GM18498 (cell line): ENCODE results near the gene DPF3.

Source experiments
- ATAC-seq: cut with Tn5 transposase; IDR thresholded peaks from one replicate; pipeline ENCODE4 v1.9.1; 2021; ENCODE audit warnings: mild to moderate bottlenecking, moderate library complexity; ENCODE audit not compliant: unreplicated experiment

DPF3 gene

DNA sequence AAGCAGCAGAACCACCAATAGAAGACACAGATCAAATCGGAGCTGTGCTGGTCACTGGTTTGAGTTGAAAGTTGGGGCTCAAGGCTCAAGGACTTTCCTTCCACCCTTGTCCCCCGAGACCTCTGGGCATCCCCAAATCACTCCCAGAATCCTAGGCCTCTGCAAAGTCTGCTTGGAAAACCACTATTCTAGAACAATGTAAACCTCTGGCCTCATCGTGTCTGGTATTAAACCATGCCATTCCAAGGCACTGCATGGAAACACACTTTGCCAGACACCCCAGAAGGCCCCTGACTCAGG is 288.0 kb downstream of the DPF3 start:
- no peak for ATAC-seq

DNA sequence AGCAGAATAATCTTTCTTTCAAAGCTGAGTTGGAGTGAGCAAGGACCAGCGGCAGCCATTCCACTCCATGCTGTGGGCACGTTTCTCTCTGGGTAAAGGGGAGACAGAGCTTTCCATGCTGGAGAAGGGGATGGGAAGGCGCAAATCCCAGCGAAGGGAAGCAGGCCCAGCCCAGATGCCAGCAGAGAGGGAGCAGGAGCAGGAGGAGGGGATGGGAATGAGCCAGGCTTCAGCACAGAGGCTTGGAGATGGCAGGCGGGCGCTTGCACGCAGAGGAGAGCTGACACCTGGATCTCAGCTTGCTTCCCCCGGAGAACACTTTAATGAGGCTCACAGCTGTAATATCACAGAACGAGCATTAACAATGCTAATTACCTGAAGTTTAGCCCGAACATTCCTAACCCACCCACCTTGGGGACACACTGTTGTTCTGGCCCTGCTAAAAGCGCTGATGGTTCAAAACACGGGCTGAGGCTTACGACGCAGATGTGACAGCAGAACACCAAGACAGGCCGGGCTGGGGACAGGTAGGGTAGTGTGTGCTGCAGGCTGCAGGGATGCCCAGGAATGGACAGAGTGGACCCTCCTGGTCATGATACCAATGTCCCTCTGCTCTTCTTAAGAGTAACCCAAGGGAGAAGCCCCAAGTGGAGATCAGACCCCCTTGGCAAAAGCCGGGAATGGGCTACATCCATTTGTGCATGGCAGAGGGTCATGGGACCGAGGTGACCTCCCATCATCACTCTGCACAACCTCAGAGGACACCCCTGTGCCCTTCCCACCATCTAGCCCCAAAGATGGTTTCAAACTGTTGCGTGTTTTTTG is 288.6 kb downstream of the DPF3 start:
- ATAC-seq: no peak

DNA sequence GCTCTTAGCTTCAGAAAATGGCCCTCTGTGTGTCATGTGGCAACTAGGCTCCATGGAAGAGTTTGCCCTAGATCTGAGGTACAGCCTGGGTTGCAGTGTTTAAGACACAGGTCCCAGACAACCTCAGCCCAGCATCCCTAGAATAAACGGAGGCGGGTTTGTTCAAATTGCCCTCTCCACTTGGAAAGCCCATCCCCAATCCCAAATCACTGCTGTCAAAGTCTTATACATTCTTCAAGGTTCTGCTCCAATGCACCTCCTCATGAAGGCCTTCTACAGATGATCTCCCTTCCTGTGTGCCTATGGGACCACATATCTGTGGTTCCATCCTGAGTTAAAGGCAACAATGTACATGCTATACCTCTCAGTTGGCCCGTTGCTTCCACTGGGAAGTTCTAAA is 289.8 kb downstream of the DPF3 start:
- ATAC-seq: no peak

DNA sequence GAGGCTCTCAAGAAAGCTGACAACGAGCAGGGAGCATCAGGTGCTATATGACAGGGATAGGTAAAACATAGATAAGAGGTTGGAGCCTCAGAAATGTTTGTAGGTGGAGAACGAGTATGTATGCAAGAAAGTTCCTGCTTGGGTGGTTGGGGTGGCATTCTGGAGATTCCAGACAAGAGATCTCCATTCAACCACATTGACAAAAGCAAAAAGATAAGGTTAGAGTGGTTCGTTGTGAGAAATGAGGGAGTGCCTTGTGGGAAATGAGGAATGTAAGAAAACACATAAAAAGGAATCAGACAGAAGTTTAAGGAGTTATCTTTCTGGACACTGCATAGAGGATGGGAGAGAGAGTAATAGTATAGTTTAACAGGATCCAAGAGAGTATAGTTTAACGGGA is 290.3 kb downstream of the DPF3 start:
- ATAC-seq: no peak

DNA sequence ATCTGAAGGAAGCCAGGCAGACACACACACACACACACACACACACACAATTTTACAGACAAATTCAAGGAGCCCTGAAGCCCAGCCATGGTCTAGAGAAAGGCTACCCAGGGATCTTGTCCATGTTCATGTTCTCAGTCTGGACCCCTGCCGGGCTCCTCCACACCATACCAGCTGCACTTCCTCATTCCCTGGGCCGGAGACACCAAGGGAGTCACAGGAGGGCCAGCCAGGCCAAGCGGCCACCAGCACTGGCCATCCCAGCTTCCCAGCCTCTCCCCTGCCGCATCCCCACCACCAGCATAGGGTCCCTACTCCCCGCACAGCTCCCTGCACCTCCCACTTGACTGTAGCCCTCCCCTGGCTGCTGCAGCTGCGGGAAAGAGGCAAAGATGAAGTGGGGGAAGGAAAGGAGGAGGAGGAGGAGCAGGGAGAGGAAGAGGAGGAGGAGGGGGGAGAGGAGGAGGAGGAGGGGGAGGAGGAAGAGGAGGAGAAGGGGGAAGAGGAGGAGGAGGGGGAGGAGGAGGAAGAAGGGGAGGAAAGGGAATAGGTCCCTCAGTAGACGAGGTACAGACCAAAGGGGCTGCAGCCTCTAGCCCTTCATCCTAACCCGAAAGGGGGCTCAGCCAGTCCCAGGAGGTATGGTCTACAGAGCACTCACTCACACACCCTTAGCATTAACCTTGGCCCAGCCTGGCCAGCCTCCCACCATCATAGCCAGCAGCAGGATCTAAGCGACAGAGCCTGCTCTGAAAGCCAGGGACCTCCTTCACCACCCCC is 293.2 kb downstream of the DPF3 start:
- ATAC-seq: no peak

DNA sequence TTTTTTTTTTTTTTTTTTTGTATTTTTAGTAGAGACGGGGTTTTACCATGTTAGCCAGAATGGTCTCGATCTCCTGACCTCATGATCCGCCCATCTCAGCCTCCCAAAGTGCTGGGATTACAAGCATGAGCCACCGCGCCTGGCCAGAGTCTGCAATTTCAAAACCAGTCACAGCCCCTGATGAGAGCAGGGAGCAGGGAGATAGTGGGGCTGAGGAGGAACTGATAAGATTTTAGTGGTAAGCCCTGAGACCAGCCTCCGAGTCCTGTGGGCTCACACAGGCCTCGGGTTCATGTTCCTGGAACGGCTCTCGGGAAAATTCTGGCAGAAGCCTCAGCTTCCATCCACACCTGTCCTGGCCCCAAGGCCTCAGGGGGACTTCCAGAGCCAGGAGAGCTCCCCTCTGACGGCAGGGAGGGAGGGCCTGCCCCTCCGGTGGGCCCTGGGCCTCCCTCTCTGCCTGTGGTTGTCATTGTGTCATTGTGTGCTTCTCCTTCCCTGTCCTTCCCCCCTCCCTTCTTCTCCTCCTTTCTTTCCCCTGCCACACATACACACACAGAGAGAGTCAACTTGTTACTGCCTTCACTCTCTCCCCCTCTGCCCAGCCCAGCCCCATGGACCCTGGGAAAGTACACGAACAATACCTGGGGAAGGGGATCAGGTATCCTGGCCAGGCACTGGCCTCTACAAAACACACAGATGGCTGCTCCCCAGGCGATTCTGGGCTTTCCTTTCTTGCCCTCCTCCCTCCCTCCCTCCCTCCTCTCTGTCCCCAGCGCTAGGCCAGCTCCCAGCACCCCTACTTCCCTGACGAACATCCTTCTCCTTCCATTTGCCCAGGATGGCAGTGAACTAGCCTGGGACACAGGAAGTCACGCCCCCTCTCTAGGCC is 294.1 kb downstream of the DPF3 start:
- no peak for ATAC-seq

DNA sequence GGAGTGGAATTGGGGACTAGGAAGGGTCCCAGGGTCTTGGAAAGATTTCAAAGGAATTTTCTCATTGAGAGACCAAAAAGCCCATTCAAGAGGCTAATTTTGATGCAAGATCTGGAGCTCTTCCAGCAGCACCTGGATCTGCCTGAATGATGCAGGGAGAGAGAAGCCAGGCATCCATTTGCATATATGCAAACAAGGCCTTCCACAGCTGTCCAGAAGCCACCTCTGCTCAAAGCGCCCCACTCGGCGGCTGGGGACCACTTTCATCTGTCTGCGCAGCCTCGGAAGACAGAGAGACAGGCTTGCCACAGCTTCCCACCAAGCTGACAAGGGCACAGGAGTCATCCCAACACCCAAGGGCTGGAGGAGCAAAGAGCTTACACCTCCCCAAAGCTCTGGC is 295.6 kb downstream of the DPF3 start:
- ATAC-seq: no peak

DNA sequence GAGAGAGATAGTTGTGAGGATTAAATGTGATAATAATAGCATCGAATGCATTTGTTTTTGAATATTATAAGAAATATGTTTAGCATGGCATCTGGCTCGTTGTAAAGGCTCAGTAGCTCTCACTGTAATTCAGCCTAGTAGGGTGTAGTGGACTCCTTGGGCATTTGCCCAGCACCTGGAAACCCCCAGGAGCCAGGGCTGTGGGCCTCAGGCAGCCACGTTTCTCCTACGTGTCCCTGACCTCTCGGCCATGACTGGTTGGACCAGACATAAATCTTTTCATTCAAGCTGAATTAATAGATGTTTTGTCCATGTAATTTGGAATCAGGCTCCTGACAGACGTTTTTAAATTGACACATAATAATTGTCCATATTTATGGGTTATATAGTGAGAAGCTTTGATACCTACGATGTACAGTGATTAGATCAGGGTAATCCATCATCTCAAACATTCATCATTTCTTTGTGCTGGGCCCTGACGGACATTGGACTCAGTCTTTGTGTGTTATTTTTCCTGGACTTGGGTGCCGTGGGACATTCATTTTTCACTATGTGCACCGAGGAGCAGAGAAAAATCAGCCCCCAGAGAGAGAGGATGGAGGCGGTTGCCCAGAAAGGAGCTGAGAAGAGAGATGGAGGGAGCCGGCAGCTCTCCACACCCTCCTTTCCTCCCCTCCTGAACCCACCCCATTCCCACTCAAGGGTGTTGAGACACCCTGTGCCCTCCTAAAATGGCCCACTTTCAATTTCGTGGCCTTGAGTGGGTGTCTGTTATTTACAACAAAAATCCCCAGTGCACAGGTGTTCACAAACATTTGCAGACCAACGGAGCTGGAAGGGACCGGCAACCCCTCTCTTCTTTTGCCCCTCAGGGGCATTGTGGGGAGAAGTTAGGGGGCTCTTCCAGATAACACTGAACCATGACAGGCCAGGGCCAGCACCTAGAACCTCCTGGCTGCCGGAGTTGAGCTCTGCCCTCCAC is 296.4 kb downstream of the DPF3 start:
- no peak for ATAC-seq

DNA sequence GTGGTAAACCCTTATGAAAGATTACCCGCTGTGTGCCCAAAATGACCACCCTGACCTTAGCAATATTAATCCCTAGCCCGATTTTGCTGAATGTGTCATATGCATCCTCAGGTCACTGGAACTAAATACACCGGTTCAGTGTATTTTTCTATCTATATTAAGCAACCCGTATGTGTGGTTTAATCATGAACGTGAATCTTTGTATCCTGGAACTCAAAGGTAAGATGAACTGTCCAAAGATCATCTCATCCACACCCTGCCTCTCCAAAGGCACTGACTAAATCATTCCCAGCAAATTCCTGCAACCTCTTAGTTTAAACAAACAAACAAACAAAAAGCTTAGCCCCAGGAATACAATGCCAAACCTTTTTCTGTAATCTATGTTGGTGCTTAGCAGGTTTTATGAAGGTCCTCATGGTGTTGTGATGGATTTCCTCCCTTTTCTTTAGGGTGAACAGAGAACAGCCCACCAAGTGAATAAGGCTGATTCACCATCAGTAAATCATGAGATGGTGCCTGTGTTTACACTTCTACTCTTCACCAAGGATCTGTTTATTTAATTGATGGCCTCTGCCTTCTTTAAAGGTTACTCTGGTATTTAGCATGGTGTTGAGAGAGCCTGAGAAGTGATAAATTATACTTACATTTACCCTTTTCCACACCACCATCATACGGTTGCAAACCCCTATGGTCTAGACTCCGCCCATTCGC is 298.6 kb downstream of the DPF3 start:
- no peak for ATAC-seq

DNA sequence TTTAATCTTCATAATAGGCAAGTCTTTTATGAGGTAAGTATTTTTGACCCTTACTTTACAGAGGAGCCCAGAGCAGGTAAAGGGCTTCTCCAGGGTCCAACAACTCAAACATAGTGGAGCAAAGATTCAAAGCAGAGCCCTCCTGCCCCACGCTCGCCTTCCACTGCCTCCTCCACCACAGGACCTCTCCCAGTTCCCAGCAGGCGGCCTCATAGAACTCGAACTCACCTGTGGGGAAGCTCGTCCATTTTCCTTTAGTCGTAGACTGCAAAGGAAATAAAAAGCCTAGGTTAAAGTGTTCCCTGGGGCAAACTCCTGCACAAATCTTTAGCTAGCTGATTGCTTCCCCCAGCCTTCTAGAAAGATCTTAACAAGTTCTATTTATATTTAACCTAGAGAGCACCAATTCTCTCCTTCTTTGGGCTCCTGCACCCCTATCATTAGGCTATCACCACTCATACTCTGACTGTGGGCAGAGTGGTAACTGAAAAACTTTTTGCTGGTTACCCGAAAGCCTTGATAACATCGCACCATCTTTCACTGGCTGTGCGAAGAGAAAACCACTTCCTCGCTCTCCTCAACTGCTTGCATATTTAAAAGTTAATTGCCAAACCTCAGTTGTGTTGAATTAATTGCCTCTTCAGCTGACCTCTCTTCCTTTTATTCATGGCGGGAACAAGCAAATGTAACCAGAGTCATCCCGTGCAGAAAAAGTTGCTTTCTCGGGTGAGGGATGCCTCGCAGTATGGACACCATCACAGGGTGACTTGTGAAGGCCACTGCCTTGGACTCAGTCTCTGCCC is 299.6 kb downstream of the DPF3 start:
- peak; percentile 78 for ATAC-seq

DNA sequence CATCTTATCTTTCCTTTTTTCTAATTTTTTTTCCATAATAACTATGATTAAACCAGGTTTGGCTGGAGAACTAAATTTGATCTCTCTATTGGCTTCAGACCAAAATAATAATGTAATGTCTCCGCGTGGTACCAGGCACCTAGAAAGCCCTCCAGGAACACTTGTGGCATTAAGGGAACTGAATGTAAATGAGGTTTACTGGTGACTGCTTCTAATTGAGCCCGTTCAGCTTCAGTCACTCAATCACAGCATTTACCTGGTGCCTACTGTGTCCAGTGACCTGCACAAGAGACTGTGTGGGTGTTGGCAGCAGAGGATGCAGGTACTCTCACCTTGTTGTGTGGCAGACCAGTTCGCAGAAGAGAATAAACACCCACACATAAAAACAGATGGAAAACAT is 302.5 kb downstream of the DPF3 start:
- no peak for ATAC-seq

DNA sequence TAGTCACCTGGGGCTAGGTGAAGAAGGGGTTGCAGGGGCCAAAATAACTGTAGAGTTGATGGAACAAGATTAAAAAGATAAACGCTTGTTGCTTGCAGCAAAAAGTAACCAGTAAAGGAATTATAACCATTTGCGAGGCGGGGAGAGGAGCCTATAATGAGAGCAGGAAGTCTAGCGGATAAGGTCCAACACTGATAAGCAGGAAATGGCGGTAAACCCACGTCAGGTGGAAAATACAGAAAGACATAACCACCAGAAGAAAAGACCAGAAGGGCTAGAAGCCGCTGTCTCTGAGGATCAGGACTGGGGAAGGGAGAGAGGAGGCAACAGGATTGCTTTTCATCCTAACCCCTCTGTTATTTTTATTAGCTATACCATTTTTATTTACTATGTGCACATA is 303.3 kb downstream of the DPF3 start:
- no peak for ATAC-seq

DNA sequence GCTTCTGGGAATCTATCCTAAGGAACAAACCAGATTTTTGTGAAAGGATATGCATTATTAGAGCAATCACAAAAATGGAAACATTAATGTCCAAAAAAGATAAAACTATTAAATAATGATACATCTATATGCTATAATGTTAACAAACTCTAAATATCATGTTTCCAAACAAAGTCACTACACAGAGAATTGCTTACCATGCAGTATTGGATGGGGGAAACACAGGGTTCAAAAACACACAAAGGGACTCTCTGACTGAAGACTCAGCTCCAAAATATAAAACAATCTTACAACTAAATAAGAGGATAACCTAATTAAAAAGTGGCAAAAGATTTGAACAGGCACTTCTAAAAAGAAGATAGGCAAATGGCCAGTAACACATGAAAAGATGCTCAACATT is 304.2 kb downstream of the DPF3 start:
- ATAC-seq: no peak

DNA sequence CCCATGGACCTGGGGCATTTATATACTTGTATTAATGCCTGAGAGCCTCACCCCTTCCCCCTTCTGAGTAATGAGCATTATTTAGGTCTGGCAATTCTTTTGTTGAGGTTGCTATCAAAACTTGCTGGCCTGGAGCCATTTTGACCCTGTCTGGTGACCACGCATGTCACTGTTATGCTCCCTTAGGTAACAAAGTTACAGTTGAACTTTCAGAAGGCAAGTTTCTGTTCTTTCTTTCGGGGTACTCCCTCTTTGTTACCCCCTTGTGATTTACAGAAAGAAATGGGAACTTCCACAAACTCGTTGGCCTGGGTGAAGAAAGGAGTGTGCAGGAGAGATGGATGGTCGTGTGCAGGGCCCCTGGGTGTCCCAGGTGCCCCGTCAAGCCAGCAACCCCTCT is 305.4 kb downstream of the DPF3 start:
- ATAC-seq: no peak

DNA sequence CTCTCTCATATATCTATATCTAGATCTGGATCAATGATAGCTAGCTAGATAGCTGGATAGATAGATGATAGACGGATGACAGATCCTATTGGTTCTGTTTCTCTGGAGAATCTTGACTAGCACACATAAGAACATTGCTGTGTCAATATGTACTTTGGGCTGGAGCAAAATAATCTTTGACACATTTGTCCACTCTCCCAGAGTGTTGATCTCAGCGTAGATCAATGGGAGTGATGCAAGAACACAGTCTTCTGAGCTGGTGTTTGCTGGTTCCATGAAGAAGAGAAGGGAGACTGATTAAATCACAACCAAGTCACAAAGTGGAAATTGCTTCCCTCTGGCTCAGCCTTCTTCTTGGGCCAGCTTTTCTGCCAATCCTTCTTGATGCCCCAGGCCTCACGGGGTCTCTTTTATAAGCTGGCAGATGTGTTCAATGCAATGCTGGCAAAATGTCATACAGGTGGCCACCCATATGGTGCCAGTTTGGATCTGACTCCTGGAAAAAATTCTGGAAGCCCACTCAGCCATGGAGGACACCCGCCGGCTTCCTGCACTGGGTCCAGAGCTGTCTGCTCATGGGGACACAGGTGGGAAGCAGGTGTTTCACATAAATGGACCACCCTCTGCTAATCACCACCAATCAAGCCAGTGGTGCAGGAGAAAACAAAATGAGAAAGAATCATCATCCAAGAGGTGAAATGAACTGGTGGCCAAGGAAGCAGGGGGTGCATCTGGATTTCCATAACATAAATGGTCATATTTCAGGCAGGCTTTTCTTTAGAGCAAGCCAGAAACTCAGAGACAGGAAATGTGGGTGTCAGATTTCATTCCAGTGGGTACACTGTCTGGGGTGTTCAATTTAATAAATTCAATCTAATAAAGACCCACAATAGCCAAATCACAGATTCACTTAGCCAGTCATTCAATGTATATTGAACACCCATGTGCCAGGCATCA is 310.3 kb downstream of the DPF3 start:
- no peak for ATAC-seq

DNA sequence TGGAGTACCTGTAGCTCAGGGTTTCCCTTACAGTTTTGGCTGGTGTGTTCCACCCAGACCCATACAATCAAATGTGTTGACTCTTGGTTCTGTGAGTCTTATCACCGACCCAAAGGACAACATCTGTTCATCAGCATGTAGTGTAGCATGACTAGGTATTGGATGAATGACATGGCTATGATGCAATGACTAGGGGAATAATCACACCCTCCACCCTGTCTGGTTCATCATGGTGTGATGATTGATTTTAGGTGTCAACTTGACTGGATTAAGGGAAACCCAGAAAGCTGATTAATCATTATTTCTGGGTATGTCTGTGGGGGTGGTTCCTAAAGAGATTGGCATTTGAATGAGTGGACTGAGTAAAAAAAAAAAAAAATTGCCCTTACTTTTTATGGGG is 311.3 kb downstream of the DPF3 start:
- no peak for ATAC-seq

DNA sequence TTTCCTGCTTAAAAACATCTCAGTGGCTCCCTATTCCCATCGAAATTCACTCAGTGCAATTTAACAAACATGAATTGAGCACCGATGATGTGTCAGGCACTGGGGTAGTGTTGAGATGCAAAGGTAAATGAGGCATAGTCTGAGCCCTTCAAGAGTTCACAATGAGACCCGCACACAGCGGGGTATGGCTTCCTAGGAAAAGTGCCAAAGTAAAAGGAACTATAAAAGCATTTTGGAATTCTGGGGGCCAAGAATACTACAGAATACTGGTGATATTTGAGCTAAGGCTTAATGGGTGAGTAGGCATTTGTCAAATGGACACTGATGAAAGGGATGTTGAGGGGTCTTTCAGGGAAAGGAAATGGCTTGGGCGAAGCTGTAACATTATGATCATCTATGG is 315.4 kb downstream of the DPF3 start:
- ATAC-seq: no peak

DNA sequence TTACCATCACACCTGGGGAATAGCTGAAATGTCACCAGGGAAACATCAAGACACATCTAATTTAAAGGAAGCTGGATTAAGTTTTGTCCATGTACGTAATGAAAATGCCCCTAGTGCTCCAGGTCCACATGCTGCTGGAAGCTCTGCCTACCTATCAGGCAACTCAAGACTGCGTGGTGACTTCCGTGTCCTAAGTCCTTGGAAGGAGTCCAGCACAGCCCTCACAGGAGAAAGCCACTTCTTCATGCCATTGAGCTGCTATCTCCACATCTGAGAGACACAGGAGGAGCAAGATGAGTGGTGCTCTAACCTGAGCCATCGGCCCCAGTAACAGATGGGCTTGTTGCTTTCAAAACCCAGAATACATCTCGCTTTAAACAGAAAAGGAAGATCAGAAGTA is 316.4 kb downstream of the DPF3 start:
- no peak for ATAC-seq
